T-helper 2 cell treated with Interferon-gamma antibody and Interleukin-4, amounts not matched to agents 5 μg/mL and 100 μg/mL, for 36 hours (primary cell): Measurements from ENCODE around the gene ING3.

Experiments used
- DNase-seq: peaks from one replicate; pipeline ENCODE4 v3.0.0; 2021; ENCODE audit warnings: low spot score
- H3K27ac Mint-ChIP-seq: one replicate; pipeline ENCODE4 v1.8.0; 2021; ENCODE audit warnings: mild to moderate bottlenecking, mixed read lengths
- H3K27me3 Mint-ChIP-seq: one replicate; pipeline ENCODE4 v1.8.0; 2021; ENCODE audit warnings: low read depth, mixed read lengths
- H3K36me3 Mint-ChIP-seq: one replicate; pipeline ENCODE4 v1.8.0; 2021; ENCODE audit warnings: low read depth, mixed read lengths
- H3K4me1 Mint-ChIP-seq: one replicate; pipeline ENCODE4 v1.8.0; 2021; ENCODE audit warnings: low read depth, mixed read lengths
- H3K4me3 Mint-ChIP-seq: one replicate; pipeline ENCODE4 v1.8.0; 2022; ENCODE audit warnings: mild to moderate bottlenecking, moderate library complexity, mixed read lengths
- H3K9me3 Mint-ChIP-seq: one replicate; pipeline ENCODE4 v1.8.0; 2021; ENCODE audit warnings: mixed read lengths

The ING3 gene

GRCh38 chr7:120989257-120990220 lies 39.0 kb downstream of the ING3 start:
- DNase-seq: no peak
- Mint-ChIP-seq H3K27ac (no peak overlapping the region), H3K4me3 (peak overlapping the region; percentile 82), H3K9me3 (no peaks in the 10 kb centered on the region), H3K36me3 (no peaks in the 10 kb centered on the region), H3K4me1 (peaks cover 20% of the 10 kb centered on the region), H3K27me3 (peaks cover 68% of the 10 kb centered on the region)

- no peak for DNase-seq
- no peaks in the 10 kb centered on the region for H3K36me3 Mint-ChIP-seq
- no peak overlapping the region for H3K4me3 Mint-ChIP-seq
- peaks cover 19% of the 10 kb centered on the region for H3K4me1 Mint-ChIP-seq
- H3K27me3 Mint-ChIP-seq: peaks cover 72% of the 10 kb centered on the region
- H3K27ac Mint-ChIP-seq: no peak overlapping the region
- no peaks in the 10 kb centered on the region for H3K9me3 Mint-ChIP-seq
These were observed 40.0 kb downstream of the ING3 start for GRCh38 chr7:120990468-120991118.

GRCh38 chr7:120991161-120991560 lies 40.6 kb downstream of the ING3 start:
- DNase-seq: no peak
- H3K9me3 Mint-ChIP-seq: no peaks in the 10 kb centered on the region
- H3K4me3 Mint-ChIP-seq: no peak overlapping the region
- H3K36me3 Mint-ChIP-seq: no peaks in the 10 kb centered on the region
- peaks cover 74% of the 10 kb centered on the region for H3K27me3 Mint-ChIP-seq
- peaks cover 19% of the 10 kb centered on the region for H3K4me1 Mint-ChIP-seq
- no peak overlapping the region for H3K27ac Mint-ChIP-seq

- Mint-ChIP-seq H3K4me3 (no peak overlapping the region), H3K36me3 (no peaks in the 10 kb centered on the region), H3K4me1 (peaks cover 19% of the 10 kb centered on the region), H3K27me3 (peaks cover 73% of the 10 kb centered on the region), H3K27ac (no peak overlapping the region), H3K9me3 (no peaks in the 10 kb centered on the region)
- DNase-seq: no peak
These were observed 41.0 kb downstream of the ING3 start for GRCh38 chr7:120991581-120991980.

- Mint-ChIP-seq H3K4me3 (no peak overlapping the region), H3K27me3 (peaks cover 71% of the 10 kb centered on the region), H3K36me3 (no peaks in the 10 kb centered on the region), H3K4me1 (peaks cover 18% of the 10 kb centered on the region), H3K27ac (no peak overlapping the region), H3K9me3 (no peaks in the 10 kb centered on the region)
- DNase-seq: no peak
These were observed 41.8 kb downstream of the ING3 start for GRCh38 chr7:120992272-120992964.

GRCh38 chr7:120992965-120993494 lies 42.5 kb downstream of the ING3 start:
- H3K9me3 Mint-ChIP-seq: no peaks in the 10 kb centered on the region
- H3K27ac Mint-ChIP-seq: no peak overlapping the region
- peaks cover 12% of the 10 kb centered on the region for H3K4me1 Mint-ChIP-seq
- peaks cover 65% of the 10 kb centered on the region for H3K27me3 Mint-ChIP-seq
- H3K4me3 Mint-ChIP-seq: no peak overlapping the region
- no peak for DNase-seq
- H3K36me3 Mint-ChIP-seq: no peaks in the 10 kb centered on the region

- Mint-ChIP-seq H3K9me3 (no peaks in the 10 kb centered on the region), H3K27me3 (peaks cover 62% of the 10 kb centered on the region), H3K4me3 (no peak overlapping the region), H3K36me3 (no peaks in the 10 kb centered on the region), H3K4me1 (peaks cover 7% of the 10 kb centered on the region), H3K27ac (no peak overlapping the region)
- no peak for DNase-seq
These were observed 43.1 kb downstream of the ING3 start for GRCh38 chr7:120993553-120994191.

GRCh38 chr7:120994512-120995410 lies 44.2 kb downstream of the ING3 start:
- no peak overlapping the region for H3K4me3 Mint-ChIP-seq
- H3K4me1 Mint-ChIP-seq: peaks cover 5% of the 10 kb centered on the region
- no peaks in the 10 kb centered on the region for H3K9me3 Mint-ChIP-seq
- DNase-seq: no peak
- no peaks in the 10 kb centered on the region for H3K36me3 Mint-ChIP-seq
- H3K27ac Mint-ChIP-seq: no peak overlapping the region
- H3K27me3 Mint-ChIP-seq: peaks cover 56% of the 10 kb centered on the region

GRCh38 chr7:120995654-120996053 lies 45.1 kb downstream of the ING3 start:
- H3K9me3 Mint-ChIP-seq: no peaks in the 10 kb centered on the region
- no peak overlapping the region for H3K4me3 Mint-ChIP-seq
- H3K27me3 Mint-ChIP-seq: peaks cover 54% of the 10 kb centered on the region
- no peak for DNase-seq
- peaks cover 9% of the 10 kb centered on the region for H3K4me1 Mint-ChIP-seq
- H3K27ac Mint-ChIP-seq: no peak overlapping the region
- H3K36me3 Mint-ChIP-seq: no peaks in the 10 kb centered on the region

GRCh38 chr7:120996333-120996987 lies 45.9 kb downstream of the ING3 start:
- Mint-ChIP-seq H3K4me1 (peaks cover 7% of the 10 kb centered on the region), H3K9me3 (no peaks in the 10 kb centered on the region), H3K27me3 (peaks cover 51% of the 10 kb centered on the region), H3K36me3 (no peaks in the 10 kb centered on the region), H3K4me3 (no peak overlapping the region), H3K27ac (no peak overlapping the region)
- no peak for DNase-seq

- Mint-ChIP-seq H3K36me3 (no peaks in the 10 kb centered on the region), H3K4me3 (no peak overlapping the region), H3K9me3 (no peaks in the 10 kb centered on the region), H3K27me3 (peaks cover 48% of the 10 kb centered on the region), H3K27ac (no peak overlapping the region), H3K4me1 (peaks cover 6% of the 10 kb centered on the region)
- DNase-seq: no peak
These were observed 46.4 kb downstream of the ING3 start for GRCh38 chr7:120996988-120997345.

GRCh38 chr7:120997882-120998474 lies 47.4 kb downstream of the ING3 start:
- H3K9me3 Mint-ChIP-seq: no peaks in the 10 kb centered on the region
- no peaks in the 10 kb centered on the region for H3K36me3 Mint-ChIP-seq
- H3K27me3 Mint-ChIP-seq: peaks cover 43% of the 10 kb centered on the region
- no peak overlapping the region for H3K27ac Mint-ChIP-seq
- DNase-seq: no peak
- no peak overlapping the region for H3K4me3 Mint-ChIP-seq
- peaks cover 6% of the 10 kb centered on the region for H3K4me1 Mint-ChIP-seq
